ENCODE results near the gene BLCAP. TPM values are rescaled to one million over a fixed set of nuclear protein-coding genes. Genes with fewer than 3 reads are reported as not detected.
A peak's percentile ranks its signal among the peaks of the same experiment; 100 is the strongest.

BLCAP gene
- total RNA-seq, 1 experiment from 2014 or later = 90.4 TPM

GRCh38 chr20:37523911-37524700 is 3.6 kb downstream of the BLCAP start:
- CTCF ChIA-PET = no interaction called here
- DNase-seq = no peak
- TF ChIP-seq CTCF (IDR thresholded peaks at IDR 0.05; ENCODE audit: unreplicated experiment) = no peak
- BruUV-seq (replicated peaks) = no TSS peak
- intact Hi-C loops (cut with micrococcal nuclease; ENCODE audit: unreplicated experiment) = no loop called here
- Mint-ChIP-seq H3K4me1 (ENCODE audit: low read depth, unreplicated experiment) (peaks cover 37% of the 10 kb centered on the region), H3K27ac (ENCODE audit: unreplicated experiment) (no peak overlapping the region), H3K9me3 (ENCODE audit: low read depth, unreplicated experiment) (peaks cover 3% of the 10 kb centered on the region), H3K4me3 (ENCODE audit: low read depth, unreplicated experiment) (no peak overlapping the region), H3K36me3 (ENCODE audit: insufficient read depth, unreplicated experiment) (peaks cover 71% of the 10 kb centered on the region), H3K27me3 (ENCODE audit: unreplicated experiment) (peaks cover 12% of the 10 kb centered on the region)

GRCh38 chr20:37523012-37523391 is 4.7 kb downstream of the BLCAP start:
- no peak for TF ChIP-seq CTCF (IDR thresholded peaks at IDR 0.05; ENCODE audit: unreplicated experiment)
- CTCF ChIA-PET = no interaction called here
- H3K4me3 Mint-ChIP-seq (ENCODE audit: low read depth, unreplicated experiment) = no peak overlapping the region
- H3K27me3 Mint-ChIP-seq (ENCODE audit: unreplicated experiment) = peaks cover under 1% of the 10 kb centered on the region
- no peak for DNase-seq
- intact Hi-C loops (cut with micrococcal nuclease; ENCODE audit: unreplicated experiment) = no loop called here
- peak overlapping the region; percentile 28 for H3K27ac Mint-ChIP-seq (ENCODE audit: unreplicated experiment)
- H3K4me1 Mint-ChIP-seq (ENCODE audit: low read depth, unreplicated experiment) = peaks cover 26% of the 10 kb centered on the region
- peaks cover 2% of the 10 kb centered on the region for H3K9me3 Mint-ChIP-seq (ENCODE audit: low read depth, unreplicated experiment)
- no TSS peak for BruUV-seq (replicated peaks)
- H3K36me3 Mint-ChIP-seq (ENCODE audit: insufficient read depth, unreplicated experiment) = peaks cover 67% of the 10 kb centered on the region

GRCh38 chr20:37522260-37523011 is 5.2 kb downstream of the BLCAP start:
- H3K27me3 Mint-ChIP-seq (ENCODE audit: unreplicated experiment) = no peaks in the 10 kb centered on the region
- peaks cover 2% of the 10 kb centered on the region for H3K9me3 Mint-ChIP-seq (ENCODE audit: low read depth, unreplicated experiment)
- H3K36me3 Mint-ChIP-seq (ENCODE audit: insufficient read depth, unreplicated experiment) = peaks cover 63% of the 10 kb centered on the region
- intact Hi-C loops (cut with micrococcal nuclease; ENCODE audit: unreplicated experiment) = no loop called here
- peaks cover 26% of the 10 kb centered on the region for H3K4me1 Mint-ChIP-seq (ENCODE audit: low read depth, unreplicated experiment)
- CTCF ChIA-PET = no interaction called here
- no TSS peak for BruUV-seq (replicated peaks)
- H3K27ac Mint-ChIP-seq (ENCODE audit: unreplicated experiment) = no peak overlapping the region
- DNase-seq = no peak
- no peak overlapping the region for H3K4me3 Mint-ChIP-seq (ENCODE audit: low read depth, unreplicated experiment)
- TF ChIP-seq CTCF (IDR thresholded peaks at IDR 0.05; ENCODE audit: unreplicated experiment) = no peak

- Mint-ChIP-seq H3K4me3 (ENCODE audit: low read depth, unreplicated experiment) (no peak within 1 kb of the TSS), H3K27ac (ENCODE audit: unreplicated experiment) (no peak within 1 kb of the TSS), H3K4me1 (ENCODE audit: low read depth, unreplicated experiment) (peaks cover 22% of the 10 kb centered on the region), H3K9me3 (ENCODE audit: low read depth, unreplicated experiment) (peaks cover 2% of the 10 kb centered on the region), H3K27me3 (ENCODE audit: unreplicated experiment) (no peaks in the 10 kb centered on the region), H3K36me3 (ENCODE audit: insufficient read depth, unreplicated experiment) (peaks cover 50% of the 10 kb centered on the region)
- CTCF ChIA-PET = no interaction called here
- no TSS peak for BruUV-seq (replicated peaks)
- TF ChIP-seq CTCF (IDR thresholded peaks at IDR 0.05; ENCODE audit: unreplicated experiment) = no peak
- no peak for DNase-seq
- intact Hi-C loops (cut with micrococcal nuclease; ENCODE audit: unreplicated experiment) = no loop called here
Measured at GRCh38 chr20:37521061-37521771, 6.5 kb downstream of the BLCAP start, which contains the start of gene NNAT. TSS of gene NNAT (plus strand) at chr20:37521250. CDS start at chr20:37521332, 82 bp downstream.

Data from Calu3 (cell line).